GM21717 (cell line): ENCODE data around the gene HEYL.

Source experiments
- ATAC-seq: cut with Tn5 transposase; IDR thresholded peaks from one replicate; pipeline ENCODE4 v1.9.1; 2021; ENCODE audit warnings: mild to moderate bottlenecking, moderate library complexity; ENCODE audit not compliant: unreplicated experiment

Gene HEYL

DNA sequence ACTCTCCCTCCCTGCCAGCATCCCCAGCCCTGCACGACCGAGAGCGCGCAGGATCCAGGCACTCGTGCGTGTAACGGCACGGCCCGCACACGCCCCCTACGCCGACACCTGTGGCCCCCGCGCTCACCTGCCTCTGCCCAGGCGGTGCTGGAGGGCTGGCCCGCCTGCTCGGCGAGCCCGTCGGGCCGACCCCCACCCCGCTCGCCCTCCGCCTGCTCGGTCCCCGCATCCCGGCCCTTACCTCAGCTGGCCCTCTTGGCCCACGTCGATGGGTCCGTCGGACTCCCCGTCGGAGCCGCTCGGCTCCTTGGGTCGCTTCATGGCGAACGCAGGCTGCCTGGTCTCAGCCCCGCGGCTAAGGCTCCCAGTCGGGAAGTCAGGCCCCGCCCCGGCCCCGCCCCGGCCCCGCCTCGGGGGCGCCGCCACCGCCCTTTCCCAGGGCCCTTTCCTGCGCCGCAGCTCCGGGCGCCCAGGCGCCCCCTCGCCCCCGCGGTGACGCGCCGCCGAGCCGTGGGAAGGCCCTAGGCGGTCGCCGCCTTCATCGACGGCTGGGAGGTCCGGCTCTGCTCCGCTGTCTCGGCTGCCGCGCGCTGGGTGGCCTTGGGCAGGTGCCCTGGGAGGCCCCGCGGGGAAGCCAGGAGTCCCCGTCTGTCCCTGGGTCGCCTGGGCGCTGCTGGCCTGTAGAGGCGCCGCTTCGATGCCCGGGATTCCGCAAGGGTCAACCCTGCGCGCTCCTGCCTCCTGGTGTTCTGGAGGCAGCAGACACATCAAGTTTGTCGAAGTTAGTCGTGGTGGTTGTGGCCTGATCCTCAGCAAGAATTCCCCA, at the start of gene HEYL:
Gene HEYL (minus strand): TSS at position 339 of the 826 bp plus-strand sequence. CDS start 18 bp downstream, at position 321.
- no peak for ATAC-seq

DNA sequence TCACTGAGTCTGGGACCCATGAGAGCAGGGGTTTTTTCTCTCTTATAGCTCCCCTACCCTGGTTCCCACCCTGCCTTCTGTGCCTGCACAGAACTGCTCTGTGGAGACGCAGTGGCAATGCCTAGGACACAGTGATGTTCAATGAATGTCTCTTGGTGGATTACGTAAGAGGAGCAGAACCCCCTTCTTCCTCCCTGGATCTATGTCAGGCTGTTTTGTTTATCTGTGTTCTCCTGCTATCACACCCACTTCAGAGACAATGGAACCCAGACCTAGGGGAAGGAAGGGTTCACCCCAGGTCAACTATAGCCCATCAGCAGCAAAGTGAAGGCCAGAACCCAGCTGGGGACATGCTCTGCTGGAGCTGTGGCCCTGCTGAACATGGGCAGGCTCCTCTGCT, 49.8 kb upstream of the HEYL start:
- no peak for ATAC-seq

- no peak for ATAC-seq
These were observed 49.3 kb upstream of the HEYL start for GRCh38 chr1:39688706-39689105.

GRCh38 chr1:39687243-39687642, 47.8 kb upstream of the HEYL start:
- no peak for ATAC-seq

DNA sequence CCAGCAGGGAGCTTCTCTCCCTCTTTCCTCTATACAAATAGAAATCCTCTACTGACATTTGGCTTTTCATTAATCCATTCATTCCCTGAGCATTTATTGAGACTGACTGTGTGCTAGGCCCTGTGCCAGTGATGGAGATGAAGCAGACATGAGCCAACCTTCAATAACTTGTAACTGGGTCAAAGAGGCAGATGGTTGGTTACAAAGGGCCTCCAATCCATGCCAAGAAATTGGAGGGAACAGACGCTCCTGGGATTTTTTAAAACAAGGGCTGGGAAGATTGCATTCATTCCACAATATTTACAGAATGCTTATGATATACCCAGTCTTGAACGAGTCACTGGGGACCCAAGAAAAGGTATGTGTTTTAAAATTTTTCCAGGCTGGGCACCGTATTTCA, 45.6 kb upstream of the HEYL start:
- ATAC-seq = no peak

DNA sequence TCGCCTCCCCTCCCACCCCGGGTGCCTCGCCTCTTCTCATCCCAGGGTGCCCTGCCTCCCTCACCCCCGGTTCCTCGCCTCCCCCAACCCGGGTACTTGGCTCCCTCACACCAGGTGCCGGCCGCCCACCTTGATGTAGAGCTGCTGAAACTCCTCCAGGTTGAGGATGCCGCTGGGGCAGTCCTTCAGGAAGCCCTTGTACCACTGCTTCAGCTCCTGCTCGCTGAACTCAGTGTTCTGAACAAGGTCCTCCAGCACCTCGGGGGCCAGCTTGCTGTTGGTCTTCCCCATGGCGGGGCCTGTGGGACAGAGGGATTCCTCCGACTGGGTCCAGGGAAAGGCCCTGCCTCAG, 44.8 kb upstream of the HEYL start:
- no peak for ATAC-seq

DNA sequence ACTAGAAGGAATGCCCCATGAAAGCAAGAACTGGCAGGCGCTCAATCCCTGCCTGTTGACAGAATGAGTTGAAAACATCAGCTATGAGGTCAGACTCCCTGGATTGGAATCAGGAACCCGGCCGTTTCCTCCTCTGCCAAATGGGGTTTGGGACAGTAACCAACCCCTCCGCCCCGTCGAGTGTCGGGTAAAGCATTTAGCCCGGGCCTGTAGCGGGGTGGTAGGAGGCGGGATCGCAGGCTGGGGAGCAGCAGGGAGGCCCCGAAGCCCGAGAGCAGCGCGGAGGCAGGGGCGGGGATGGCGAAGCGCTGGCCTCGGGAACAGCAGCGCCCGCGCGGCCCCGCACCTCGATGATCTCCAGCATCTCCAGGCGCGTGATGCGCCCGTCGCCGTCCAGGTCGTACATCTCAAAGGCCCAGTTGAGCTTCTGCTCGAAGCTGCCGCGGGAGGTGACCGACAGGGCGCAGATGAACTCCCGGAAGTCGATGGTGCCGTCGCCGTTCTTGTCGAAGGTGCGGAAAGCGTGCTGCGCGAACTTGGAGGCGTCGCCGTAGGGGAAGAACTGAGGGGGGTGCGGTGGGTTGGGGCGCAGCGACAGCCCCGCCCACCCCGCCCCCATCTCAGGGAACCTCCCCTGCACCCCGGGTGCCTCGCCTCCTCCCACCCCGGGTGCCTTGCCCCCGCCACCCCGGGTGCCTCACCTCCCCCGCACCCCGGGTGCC, 44.3 kb upstream of the HEYL start:
- ATAC-seq = no peak

- ATAC-seq = no peak
These were observed 42.6 kb upstream of the HEYL start for GRCh38 chr1:39681999-39682398.

- ATAC-seq = no peak
These were observed 41.9 kb upstream of the HEYL start for GRCh38 chr1:39681294-39681693.

DNA sequence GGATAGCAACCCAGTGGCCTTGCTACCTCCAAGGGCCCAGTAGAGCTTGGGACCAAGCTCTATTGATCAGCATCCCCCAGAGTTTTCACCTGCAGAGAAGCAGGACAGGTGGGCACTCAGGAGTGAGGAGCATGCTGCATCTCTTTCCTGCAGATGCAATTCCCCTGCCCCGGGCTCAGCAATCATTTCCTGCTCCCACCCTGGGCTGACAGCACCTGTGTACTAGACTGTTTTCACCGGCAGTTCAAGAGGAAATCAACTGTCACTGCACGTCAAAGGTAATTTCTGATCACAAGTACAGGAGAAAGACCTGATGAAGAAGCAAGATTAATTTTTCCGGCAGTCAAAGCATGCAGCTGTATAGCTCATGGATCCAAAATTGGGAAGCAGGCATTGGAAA, 41.3 kb upstream of the HEYL start:
- no peak for ATAC-seq

GRCh38 chr1:39679821-39680220, 40.4 kb upstream of the HEYL start:
- no peak for ATAC-seq

- no peak for ATAC-seq
These were observed 39.4 kb upstream of the HEYL start for GRCh38 chr1:39678889-39679288.

DNA sequence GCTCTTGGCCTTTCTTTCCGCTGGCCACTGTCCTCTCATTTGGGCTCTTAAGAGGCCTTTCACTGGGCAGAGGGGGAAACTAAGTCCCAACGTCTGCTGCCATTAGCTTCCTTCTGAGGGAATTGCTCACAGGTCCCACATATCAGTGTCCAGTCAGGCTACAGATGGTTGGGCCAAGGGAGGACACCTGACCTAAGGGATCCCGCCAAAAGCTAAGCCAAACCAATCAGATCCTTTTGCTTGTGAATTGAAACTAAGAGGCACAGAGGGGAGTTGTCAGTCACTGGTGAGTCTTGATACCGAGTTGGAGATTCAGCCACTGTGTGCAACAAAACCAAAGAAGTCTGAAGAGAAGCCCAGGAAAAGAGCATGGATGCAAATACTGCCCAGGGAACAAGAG, 38.2 kb upstream of the HEYL start:
- ATAC-seq = no peak

GRCh38 chr1:39676948-39677548, 37.6 kb upstream of the HEYL start:
- no peak for ATAC-seq

- no peak for ATAC-seq
These were observed 35.8 kb upstream of the HEYL start for GRCh38 chr1:39675220-39675619.

GRCh38 chr1:39673215-39673614, 33.8 kb upstream of the HEYL start:
- no peak for ATAC-seq

DNA sequence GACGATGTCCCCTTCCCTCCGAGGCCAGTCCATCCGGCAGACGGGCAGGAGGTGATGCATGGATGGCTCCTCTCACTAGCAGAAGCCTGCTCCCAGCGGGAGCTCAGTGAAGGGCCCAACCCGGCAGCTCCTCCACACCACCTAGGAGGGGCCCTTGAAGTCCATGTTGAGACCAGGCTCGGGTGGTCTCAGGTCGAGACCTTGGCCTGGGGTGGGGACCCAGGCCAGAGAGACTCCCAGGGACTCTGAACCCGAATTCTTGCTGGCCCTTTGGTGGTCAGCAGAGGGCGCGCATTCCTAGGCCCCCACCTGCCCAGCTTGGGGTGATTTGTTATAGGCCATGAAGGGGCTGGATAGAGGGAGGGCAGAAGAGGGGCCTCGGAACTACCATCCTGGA, 33.1 kb upstream of the HEYL start:
- ATAC-seq = no peak

DNA sequence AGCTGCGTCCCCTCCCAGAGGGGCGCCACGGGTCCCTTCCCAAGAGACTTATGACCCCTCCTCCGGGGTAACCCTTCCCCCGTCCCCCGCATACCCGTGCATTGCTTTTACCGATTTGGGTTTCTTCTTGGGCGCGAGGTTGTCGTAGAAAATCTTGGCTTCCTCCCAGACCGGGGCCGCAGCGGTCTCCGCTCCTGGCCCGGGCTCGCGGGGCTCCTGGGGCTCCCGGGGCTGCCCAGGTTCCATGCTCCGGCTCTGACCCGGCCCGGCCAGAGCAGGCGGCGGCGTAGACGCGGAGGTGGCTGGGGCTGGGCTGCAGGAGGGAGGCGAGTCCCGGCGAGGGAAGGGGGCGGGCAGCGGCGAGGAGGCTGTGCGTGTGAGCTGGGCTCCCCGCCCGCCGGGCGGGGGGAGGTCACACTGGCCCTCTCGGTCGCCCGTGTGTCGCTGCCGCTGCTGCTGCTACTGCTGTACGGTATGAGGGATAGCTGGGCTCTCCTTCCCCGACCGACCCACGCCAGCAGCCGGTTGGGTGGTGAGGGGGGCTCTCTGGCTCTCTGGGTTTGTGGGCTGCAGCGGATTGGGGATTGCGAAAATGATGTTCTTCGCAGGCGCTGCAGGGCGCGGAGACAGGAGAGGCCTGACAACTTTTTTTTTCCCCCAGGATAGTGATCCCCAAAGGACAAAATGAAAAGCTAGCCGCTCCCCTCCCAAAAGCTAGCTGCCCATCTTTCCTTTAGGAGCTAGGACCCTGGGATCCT, 32.5 kb upstream of the HEYL start, which contains the start of gene NT5C1A:
Gene NT5C1A (minus strand): TSS at position 315 of the 758 bp plus-strand sequence. CDS start 69 bp downstream, at position 246.
- no peak for ATAC-seq

DNA sequence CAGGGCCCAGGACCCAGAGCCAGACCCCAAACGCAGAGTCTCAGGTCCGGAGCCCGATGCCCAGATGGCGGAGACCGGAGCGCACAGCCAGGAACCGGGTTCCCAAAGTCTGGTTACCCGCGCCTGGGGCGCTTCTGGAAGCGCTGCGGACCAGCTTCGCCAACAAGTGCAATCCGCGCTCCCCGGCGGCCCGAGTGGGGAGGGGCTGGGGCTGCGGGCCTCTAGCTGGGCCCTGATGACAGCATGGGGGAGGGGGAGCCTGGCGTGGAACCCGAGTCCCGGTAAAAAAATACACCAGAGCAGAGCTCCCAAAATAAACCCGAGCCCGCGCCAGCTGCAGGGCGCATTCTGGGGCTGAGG, 32.0 kb upstream of the HEYL start:
- no peak for ATAC-seq

DNA sequence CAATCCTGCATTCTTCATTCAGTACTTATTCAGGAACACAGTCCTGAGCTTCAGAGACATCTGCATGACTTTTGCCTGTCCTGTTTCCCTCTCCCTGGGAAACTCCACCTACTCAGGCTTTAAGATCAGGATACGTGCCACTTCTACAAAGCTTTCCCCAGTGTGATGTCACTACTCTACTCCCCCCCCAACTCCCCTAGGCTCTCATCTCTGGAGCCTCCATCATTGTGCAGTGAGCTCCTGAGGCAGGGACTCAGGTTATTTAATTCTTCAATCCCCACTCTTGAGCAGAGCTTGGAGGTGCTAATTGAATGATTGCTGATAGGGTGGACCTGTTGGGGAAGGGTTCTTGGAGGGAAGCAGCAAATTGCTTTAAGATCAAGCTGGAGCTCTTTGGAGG, 31.2 kb upstream of the HEYL start:
- no peak for ATAC-seq

DNA sequence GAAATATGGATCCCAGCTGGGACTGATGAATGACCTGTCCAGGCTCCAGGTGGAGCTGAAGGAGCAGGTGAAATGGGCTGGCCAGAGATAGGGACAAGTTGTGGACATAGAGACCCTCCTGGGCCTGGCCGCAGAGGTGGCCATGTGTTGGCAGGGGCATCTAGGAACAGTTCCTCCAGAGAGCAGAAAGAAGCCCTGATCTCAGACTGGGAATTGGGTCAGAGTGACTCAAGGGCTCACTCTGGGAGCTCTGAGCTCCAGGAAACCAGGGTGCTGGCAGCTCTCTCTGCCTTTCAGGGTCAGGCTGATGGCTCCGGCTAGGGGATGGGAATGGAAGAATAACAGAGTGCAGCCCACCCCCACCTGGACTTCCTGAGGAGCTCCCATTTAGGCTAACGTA, 29.5 kb upstream of the HEYL start:
- ATAC-seq = no peak
